PC-3 (cell line): ENCODE measurements around the gene ZER1. TPM values are rescaled to one million over a fixed set of nuclear protein-coding genes. Genes with fewer than 3 reads are reported as not detected.

Source experiments
- ATAC-seq: fragments of 200-7000 bp; cut with Tn5 transposase; 2 replicates; pipeline ENCODE4 v1.9.1; 2020; ENCODE audit warnings: mild to moderate bottlenecking, moderate library complexity
- BruUV-seq: library from RNA; stranded (reverse); fragments of 400-500 nt; replicated peaks from 2 replicates; lab custom pipeline; 2021; lab: Mats Ljungman, UMichigan
- CTCF ChIA-PET: fragments of 300-600 bp; sonication (Branson Sonifier 250); formaldehyde crosslinking; loops from one replicate; lab custom pipeline; 2022; ENCODE audit warnings: antibody characterized with exemption; lab: Charles Lee
- POLR2A ChIA-PET: fragments of 300-600 bp; sonication (Branson Sonifier 250); formaldehyde crosslinking; loops from one replicate; lab custom pipeline; 2022; ENCODE audit warnings: antibody characterized with exemption; ENCODE audit not compliant: unreplicated experiment; lab: Charles Lee
- DNase-seq: peaks from one replicate; pipeline ENCODE4 v3.0.0-alpha.2; 2015
- H2AFZ ChIP-seq: fragments of 300-600 bp; sonication (generic); 2 replicates; pipeline ENCODE4 v1.6.0; 2016; ENCODE audit warnings: antibody characterized with exemption, low read length
- H3F3A ChIP-seq: fragments of 300-600 bp; sonication (generic); one replicate; pipeline ENCODE4 v1.6.0; 2017; ENCODE audit warnings: antibody characterized with exemption, low read length, control low read depth, mild to moderate bottlenecking; ENCODE audit not compliant: unreplicated experiment
- H3K27ac ChIP-seq: fragments of 300-600 bp; sonication (generic); 2 replicates; pipeline ENCODE4 v1.5.1; 2016; ENCODE audit warnings: mild to moderate bottlenecking, low read length
- H3K27me3 ChIP-seq: fragments of 300-600 bp; sonication (generic); 2 replicates; pipeline ENCODE4 v1.6.1; 2016; ENCODE audit warnings: low read length, mixed read lengths
- H3K36me3 ChIP-seq: fragments of 300-600 bp; sonication (generic); 2 replicates; pipeline ENCODE4 v1.6.1; 2016; ENCODE audit warnings: low read depth, mixed run types, low read length, mixed read lengths
- H3K4me1 ChIP-seq: fragments of 300-600 bp; sonication (generic); 2 replicates; pipeline ENCODE4 v1.5.1; 2016; ENCODE audit warnings: low read length; ENCODE audit not compliant: insufficient read depth
- H3K4me2 ChIP-seq: fragments of 300-600 bp; sonication (generic); 2 replicates; pipeline ENCODE4 v1.6.0; 2016; ENCODE audit warnings: low read length
- H3K4me3 ChIP-seq: fragments of 300-600 bp; sonication (generic); 2 replicates; pipeline ENCODE4 v1.5.1; 2016; ENCODE audit warnings: mild to moderate bottlenecking, low read length, mixed read lengths
- H3K79me2 ChIP-seq: fragments of 300-600 bp; sonication (generic); 2 replicates; pipeline ENCODE4 v1.6.1; 2017; ENCODE audit warnings: low read length, mixed read lengths
- H3K9ac ChIP-seq: fragments of 300-600 bp; sonication (generic); 2 replicates; pipeline ENCODE4 v1.6.0; 2016; ENCODE audit warnings: mild to moderate bottlenecking, low read length
- H3K9me2 ChIP-seq: fragments of 300-600 bp; sonication (generic); replicated peaks from 2 replicates; pipeline ENCODE4 v1.6.1; 2016; ENCODE audit warnings: mixed run types, low read length, mixed read lengths
- H3K9me3 ChIP-seq: fragments of 300-600 bp; sonication (generic); 2 replicates; pipeline ENCODE4 v1.6.1; 2016; ENCODE audit warnings: low read length, mixed read lengths
- H4K20me1 ChIP-seq: fragments of 300-600 bp; sonication (generic); 2 replicates; pipeline ENCODE4 v1.6.1; 2016; ENCODE audit warnings: low read length, mixed read lengths
- EZH2 ChIP-seq: fragments of 300-600 bp; sonication (generic); IDR thresholded peaks from one replicate; pipeline ENCODE4 v1.6.1; 2017; ENCODE audit warnings: antibody characterized with exemption, mild to moderate bottlenecking, low read length; ENCODE audit not compliant: unreplicated experiment
- EZH2phosphoT487 ChIP-seq: fragments of 300-600 bp; sonication (generic); IDR thresholded peaks from 2 replicates; pipeline ENCODE4 v1.6.1; 2018; ENCODE audit warnings: mild to moderate bottlenecking, antibody characterized with exemption, low read length, borderline replicate concordance
- intact Hi-C: fragments of 100-400 bp; cut with micrococcal nuclease; formaldehyde crosslinking; loops from 2 replicates; pipeline ENCODE4 v1.9.0; 2023
- total RNA-seq: library from RNA; depleted of rRNA; stranded (reverse); fragments of >200 nt; gene quantifications from 2 replicates; pipeline ENCODE4 v1.2.3, GENCODE V29; 2014
- TF ChIP-seq, protein P1 (sequence below): fragments of 300-600 bp; sonication (generic); conservative IDR thresholded peaks from 2 replicates; pipeline ENCODE4 v1.5.1; 2017; ENCODE audit warnings: antibody characterized with exemption, low read depth, mild to moderate bottlenecking, low read length

ZER1 gene
- total RNA-seq, 1 experiment from 2014 or later = 20.6 TPM

DNA sequence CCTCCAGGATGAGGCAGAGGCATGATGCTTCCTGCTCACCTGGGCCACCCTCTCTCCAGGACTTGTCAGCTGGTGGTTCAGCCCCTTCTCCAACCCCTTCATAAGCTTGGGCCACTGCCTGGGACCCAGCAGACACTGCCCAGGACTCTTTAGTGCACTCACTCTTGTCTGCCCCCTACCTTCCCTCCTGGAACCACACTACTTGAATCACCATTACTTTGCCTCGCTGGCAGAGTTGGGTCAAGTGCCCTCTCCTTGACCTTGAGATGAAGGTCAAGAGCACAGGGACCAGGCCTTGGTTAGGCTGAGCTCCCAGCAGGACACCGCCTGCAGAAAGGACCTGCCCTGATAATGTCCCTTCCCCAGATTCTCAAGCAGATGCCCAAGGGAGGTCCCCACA is 38.1 kb upstream of the ZER1 start:
- Histone ChIP-seq H3K4me1 (no peaks in the 10 kb centered on the region), H3K4me2 (no peak overlapping the region), H3K9me3 (no peaks in the 10 kb centered on the region), H2AFZ (no peak overlapping the region), H3K9me2 (no peaks in the 10 kb centered on the region), H3F3A (no peaks in the 10 kb centered on the region), H3K27ac (no peak overlapping the region), H4K20me1 (no peaks in the 10 kb centered on the region), H3K36me3 (no peaks in the 10 kb centered on the region), H3K4me3 (no peak overlapping the region), H3K79me2 (no peaks in the 10 kb centered on the region), H3K27me3 (no peaks in the 10 kb centered on the region), H3K9ac (no peak overlapping the region)
- CTCF ChIA-PET = no interaction called here
- POLR2A ChIA-PET = no interaction called here
- no peak for DNase-seq
- TF ChIP-seq, protein P1, sequence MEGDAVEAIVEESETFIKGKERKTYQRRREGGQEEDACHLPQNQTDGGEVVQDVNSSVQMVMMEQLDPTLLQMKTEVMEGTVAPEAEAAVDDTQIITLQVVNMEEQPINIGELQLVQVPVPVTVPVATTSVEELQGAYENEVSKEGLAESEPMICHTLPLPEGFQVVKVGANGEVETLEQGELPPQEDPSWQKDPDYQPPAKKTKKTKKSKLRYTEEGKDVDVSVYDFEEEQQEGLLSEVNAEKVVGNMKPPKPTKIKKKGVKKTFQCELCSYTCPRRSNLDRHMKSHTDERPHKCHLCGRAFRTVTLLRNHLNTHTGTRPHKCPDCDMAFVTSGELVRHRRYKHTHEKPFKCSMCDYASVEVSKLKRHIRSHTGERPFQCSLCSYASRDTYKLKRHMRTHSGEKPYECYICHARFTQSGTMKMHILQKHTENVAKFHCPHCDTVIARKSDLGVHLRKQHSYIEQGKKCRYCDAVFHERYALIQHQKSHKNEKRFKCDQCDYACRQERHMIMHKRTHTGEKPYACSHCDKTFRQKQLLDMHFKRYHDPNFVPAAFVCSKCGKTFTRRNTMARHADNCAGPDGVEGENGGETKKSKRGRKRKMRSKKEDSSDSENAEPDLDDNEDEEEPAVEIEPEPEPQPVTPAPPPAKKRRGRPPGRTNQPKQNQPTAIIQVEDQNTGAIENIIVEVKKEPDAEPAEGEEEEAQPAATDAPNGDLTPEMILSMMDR = no peak
- no peak for TF ChIP-seq EZH2
- ATAC-seq = no peak
- no TSS peak for BruUV-seq
- intact Hi-C loops = no loop called here

DNA sequence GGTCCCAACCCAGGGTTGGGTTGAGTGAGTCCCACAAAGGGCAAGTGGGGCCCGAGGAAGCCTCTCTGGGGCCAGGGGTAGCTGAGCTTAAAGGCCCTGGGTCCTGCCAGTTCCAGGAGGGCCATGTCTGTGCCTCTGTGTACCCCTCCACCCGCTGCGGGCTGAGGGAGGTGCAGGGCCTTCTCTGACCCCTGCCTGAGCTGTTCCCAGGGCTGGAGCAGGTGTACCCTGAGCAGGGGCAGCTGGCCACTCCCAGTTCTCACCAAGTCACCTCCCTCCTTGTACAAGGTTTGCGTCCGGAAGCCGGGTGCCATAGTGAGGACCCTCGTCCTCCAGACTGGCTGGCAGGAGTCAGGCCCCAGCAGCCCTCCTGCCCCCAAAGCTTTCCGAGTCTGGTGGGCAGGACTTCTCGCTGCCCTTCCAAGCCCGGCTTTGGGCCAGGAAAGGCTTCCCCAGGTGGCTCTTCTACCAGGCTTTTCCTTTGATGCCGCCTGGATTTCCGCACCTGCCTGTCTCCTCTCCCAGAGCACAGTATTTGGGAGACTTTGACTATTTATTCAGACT is 37.4 kb upstream of the ZER1 start:
- Histone ChIP-seq H3K4me3 (no peak overlapping the region), H3K36me3 (no peaks in the 10 kb centered on the region), H3K4me1 (no peaks in the 10 kb centered on the region), H3K79me2 (no peaks in the 10 kb centered on the region), H2AFZ (no peak overlapping the region), H3K27me3 (no peaks in the 10 kb centered on the region), H3K9me3 (no peaks in the 10 kb centered on the region), H3F3A (no peaks in the 10 kb centered on the region), H3K9ac (no peak overlapping the region), H3K9me2 (no peaks in the 10 kb centered on the region), H3K27ac (no peak overlapping the region), H3K4me2 (no peak overlapping the region), H4K20me1 (no peaks in the 10 kb centered on the region)
- intact Hi-C loops = no loop called here
- POLR2A ChIA-PET = no interaction called here
- BruUV-seq = no TSS peak
- CTCF ChIA-PET = no interaction called here
- TF ChIP-seq EZH2phosphoT487 (no peak), EZH2 (no peak)
- TF ChIP-seq, protein P1 = no peak
- ATAC-seq (no peak), DNase-seq (no peak)

DNA sequence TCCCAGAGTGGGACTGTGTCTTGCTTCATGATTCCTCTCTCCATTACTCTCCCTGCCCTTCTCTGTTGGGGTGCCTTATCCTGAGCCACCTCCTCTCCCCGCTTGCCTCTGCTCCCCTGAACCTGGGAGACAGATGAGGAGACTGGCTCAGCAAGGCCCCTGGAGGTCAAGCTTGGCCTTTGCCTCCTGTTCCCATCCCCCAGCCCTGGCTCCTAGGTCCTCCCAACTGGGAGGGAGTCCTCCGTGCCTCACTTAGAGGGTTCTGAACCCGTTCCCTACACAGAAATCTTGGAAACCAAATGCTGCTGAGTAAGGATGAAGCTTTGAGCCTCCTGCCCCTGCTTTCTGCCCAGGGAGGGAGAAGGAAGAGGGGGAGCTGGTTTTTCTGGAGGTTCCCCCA is 36.8 kb upstream of the ZER1 start:
- Histone ChIP-seq H3K4me2 (no peak overlapping the region), H2AFZ (no peak overlapping the region), H3K4me1 (no peaks in the 10 kb centered on the region), H3K36me3 (no peaks in the 10 kb centered on the region), H3K79me2 (no peaks in the 10 kb centered on the region), H3K27ac (no peak overlapping the region), H3K9ac (no peak overlapping the region), H3K9me3 (no peaks in the 10 kb centered on the region), H3K4me3 (no peak overlapping the region), H3K9me2 (no peaks in the 10 kb centered on the region), H4K20me1 (no peaks in the 10 kb centered on the region), H3K27me3 (no peaks in the 10 kb centered on the region), H3F3A (no peaks in the 10 kb centered on the region)
- ChIA-PET POLR2A (no interaction called here), CTCF (no interaction called here)
- TF ChIP-seq EZH2phosphoT487 (no peak), EZH2 (no peak)
- TF ChIP-seq, protein P1 = no peak
- BruUV-seq = no TSS peak
- DNase-seq (no peak), ATAC-seq (no peak)
- intact Hi-C loops = no loop called here
